ENCODE data around the gene CSF2. TPM values are rescaled to one million over a fixed set of nuclear protein-coding genes. Genes with fewer than 3 reads are reported as not detected.
A peak's percentile ranks its signal among the peaks of the same experiment; 100 is the strongest.

The CSF2 gene
- total RNA-seq, 1 experiment from 2014 or later = not detected

DNA sequence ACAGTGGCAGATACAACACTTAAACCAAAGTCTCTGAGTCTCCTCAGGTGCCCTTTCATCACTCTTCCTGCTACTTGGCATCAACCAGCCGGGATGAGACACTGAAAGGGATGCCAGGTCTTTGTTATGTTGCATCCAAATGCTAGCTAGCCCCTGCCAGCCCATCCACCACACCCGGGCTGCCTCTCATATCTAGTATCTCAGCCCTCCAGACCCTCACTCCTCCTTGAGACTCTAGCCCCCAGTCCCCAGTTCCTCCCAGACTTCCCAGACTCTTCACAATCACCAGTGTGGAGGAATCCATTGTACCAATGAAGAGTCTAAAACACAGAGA, 21.5 kb downstream of the CSF2 start:
- Histone ChIP-seq H3K4me3 (ENCODE audit: low read depth in 2 of 2, low read length in 2 of 2) (no peak overlapping the region), H3K27ac (ENCODE audit: low read length) (no peak overlapping the region), H3K9me3 (ENCODE audit: control insufficient read depth, insufficient read depth, low read depth, low read length) (no peaks in the 10 kb centered on the region), H3K36me3 (ENCODE audit: control insufficient read depth, insufficient read depth, low read length) (no peaks in the 10 kb centered on the region), H3K27me3 (ENCODE audit: control insufficient read depth, insufficient read depth, low read length) (no peaks in the 10 kb centered on the region; the same call in 1 of the 2 replicates), H3K4me1 (ENCODE audit: control insufficient read depth, insufficient read depth, low read length) (no peaks in the 10 kb centered on the region)
- TF ChIP-seq, protein P1, sequence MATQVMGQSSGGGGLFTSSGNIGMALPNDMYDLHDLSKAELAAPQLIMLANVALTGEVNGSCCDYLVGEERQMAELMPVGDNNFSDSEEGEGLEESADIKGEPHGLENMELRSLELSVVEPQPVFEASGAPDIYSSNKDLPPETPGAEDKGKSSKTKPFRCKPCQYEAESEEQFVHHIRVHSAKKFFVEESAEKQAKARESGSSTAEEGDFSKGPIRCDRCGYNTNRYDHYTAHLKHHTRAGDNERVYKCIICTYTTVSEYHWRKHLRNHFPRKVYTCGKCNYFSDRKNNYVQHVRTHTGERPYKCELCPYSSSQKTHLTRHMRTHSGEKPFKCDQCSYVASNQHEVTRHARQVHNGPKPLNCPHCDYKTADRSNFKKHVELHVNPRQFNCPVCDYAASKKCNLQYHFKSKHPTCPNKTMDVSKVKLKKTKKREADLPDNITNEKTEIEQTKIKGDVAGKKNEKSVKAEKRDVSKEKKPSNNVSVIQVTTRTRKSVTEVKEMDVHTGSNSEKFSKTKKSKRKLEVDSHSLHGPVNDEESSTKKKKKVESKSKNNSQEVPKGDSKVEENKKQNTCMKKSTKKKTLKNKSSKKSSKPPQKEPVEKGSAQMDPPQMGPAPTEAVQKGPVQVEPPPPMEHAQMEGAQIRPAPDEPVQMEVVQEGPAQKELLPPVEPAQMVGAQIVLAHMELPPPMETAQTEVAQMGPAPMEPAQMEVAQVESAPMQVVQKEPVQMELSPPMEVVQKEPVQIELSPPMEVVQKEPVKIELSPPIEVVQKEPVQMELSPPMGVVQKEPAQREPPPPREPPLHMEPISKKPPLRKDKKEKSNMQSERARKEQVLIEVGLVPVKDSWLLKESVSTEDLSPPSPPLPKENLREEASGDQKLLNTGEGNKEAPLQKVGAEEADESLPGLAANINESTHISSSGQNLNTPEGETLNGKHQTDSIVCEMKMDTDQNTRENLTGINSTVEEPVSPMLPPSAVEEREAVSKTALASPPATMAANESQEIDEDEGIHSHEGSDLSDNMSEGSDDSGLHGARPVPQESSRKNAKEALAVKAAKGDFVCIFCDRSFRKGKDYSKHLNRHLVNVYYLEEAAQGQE (IDR thresholded peaks at IDR 0.05; ENCODE audit: insufficient read depth in 1 of 2, low read depth in 2 of 2, low read length in 1 of 2) = no peak
- TF ChIP-seq TCF7L2 (IDR thresholded peaks at IDR 0.05; ENCODE audit: low read depth, low read length) (no peak), POLR2AphosphoS5 (IDR thresholded peaks at IDR 0.05; ENCODE audit: low read depth, low read length) (no peak), SIN3A (IDR thresholded peaks at IDR 0.05; ENCODE audit: borderline replicate concordance, insufficient read depth, low read depth, low read length) (no peak)
- TF ChIP-seq, protein P2, sequence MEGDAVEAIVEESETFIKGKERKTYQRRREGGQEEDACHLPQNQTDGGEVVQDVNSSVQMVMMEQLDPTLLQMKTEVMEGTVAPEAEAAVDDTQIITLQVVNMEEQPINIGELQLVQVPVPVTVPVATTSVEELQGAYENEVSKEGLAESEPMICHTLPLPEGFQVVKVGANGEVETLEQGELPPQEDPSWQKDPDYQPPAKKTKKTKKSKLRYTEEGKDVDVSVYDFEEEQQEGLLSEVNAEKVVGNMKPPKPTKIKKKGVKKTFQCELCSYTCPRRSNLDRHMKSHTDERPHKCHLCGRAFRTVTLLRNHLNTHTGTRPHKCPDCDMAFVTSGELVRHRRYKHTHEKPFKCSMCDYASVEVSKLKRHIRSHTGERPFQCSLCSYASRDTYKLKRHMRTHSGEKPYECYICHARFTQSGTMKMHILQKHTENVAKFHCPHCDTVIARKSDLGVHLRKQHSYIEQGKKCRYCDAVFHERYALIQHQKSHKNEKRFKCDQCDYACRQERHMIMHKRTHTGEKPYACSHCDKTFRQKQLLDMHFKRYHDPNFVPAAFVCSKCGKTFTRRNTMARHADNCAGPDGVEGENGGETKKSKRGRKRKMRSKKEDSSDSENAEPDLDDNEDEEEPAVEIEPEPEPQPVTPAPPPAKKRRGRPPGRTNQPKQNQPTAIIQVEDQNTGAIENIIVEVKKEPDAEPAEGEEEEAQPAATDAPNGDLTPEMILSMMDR (IDR thresholded peaks at IDR 0.05) = no peak
- ChIA-PET POLR2A (no interaction called here), CTCF (no interaction called here)
- no peak for DNase-seq (ENCODE audit: low read depth, low spot score)
- no peak for ATAC-seq
- in situ Hi-C loops (cut with HindIII; ENCODE audit: low pct_unique_long_range_greater_than_20kb, low sequenced_read_pairs) (no loop called here), intact Hi-C loops (cut with micrococcal nuclease; ENCODE audit: unreplicated experiment) (no loop called here)
- BruUV-seq (replicated peaks) = no TSS peak

DNA sequence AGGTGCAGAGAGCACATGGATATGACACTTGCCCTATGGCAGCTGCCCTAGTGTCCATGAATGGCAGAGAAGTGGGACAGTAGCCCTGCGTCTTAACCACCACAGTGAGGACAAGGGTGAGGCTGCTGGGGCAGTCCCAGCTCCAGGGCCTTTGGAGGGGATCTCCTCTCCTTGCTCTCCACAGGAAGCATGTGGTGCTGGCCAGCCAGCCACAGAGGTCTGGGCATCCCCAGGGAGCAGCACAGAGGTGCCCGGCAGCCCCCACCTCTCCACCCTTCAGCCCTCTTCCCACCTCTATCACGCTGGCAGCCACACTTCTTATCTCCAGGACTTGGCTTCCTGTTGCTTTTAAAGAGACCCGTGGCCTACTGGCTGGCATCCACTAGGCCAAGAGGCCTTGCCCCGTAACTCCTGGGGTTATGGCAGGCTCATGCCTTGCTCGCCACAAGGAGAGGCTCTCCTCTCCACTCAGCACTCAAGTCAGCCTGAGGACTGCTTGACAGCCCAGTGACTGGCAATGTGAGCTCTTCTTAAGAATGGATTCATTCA, 21.9 kb downstream of the CSF2 start:
- TF ChIP-seq TCF7L2 (IDR thresholded peaks at IDR 0.05; ENCODE audit: low read depth, low read length) (no peak), POLR2AphosphoS5 (IDR thresholded peaks at IDR 0.05; ENCODE audit: low read depth, low read length) (no peak), SIN3A (IDR thresholded peaks at IDR 0.05; ENCODE audit: borderline replicate concordance, insufficient read depth, low read depth, low read length) (no peak)
- TF ChIP-seq, protein P1 (IDR thresholded peaks at IDR 0.05; ENCODE audit: insufficient read depth in 1 of 2, low read depth in 2 of 2, low read length in 1 of 2) = no peak
- TF ChIP-seq, protein P2 (IDR thresholded peaks at IDR 0.05) = no peak
- POLR2A ChIA-PET = no interaction called here
- Histone ChIP-seq H3K27me3 (ENCODE audit: control insufficient read depth, insufficient read depth, low read length) (no peaks in the 10 kb centered on the region; the same call in 1 of the 2 replicates), H3K9me3 (ENCODE audit: control insufficient read depth, insufficient read depth, low read depth, low read length) (no peaks in the 10 kb centered on the region), H3K4me1 (ENCODE audit: control insufficient read depth, insufficient read depth, low read length) (no peaks in the 10 kb centered on the region), H3K4me3 (ENCODE audit: low read depth in 2 of 2, low read length in 2 of 2) (no peak overlapping the region), H3K36me3 (ENCODE audit: control insufficient read depth, insufficient read depth, low read length) (no peaks in the 10 kb centered on the region), H3K27ac (ENCODE audit: low read length) (no peak overlapping the region)
- in situ Hi-C loops (cut with HindIII; ENCODE audit: low pct_unique_long_range_greater_than_20kb, low sequenced_read_pairs) (no loop called here), intact Hi-C loops (cut with micrococcal nuclease; ENCODE audit: unreplicated experiment) (no loop called here)
- DNase-seq (ENCODE audit: low read depth, low spot score) (no peak), ATAC-seq (peak; percentile 27; the same call in 1 of the 2 replicates)
- CTCF ChIA-PET = no interaction called here
- no TSS peak for BruUV-seq (replicated peaks)

Measured in Panc1 (cell line).